Measurements from ENCODE around the gene PHYHIPL.

The PHYHIPL gene

GRCh38 chr10:59265141-59265540 lies 88.7 kb downstream of the PHYHIPL start:
- DNase-seq = no peak

- DNase-seq = peak; percentile 45
These were observed 89.9 kb downstream of the PHYHIPL start for GRCh38 chr10:59266321-59266720.

GRCh38 chr10:59268460-59268859 lies 92.0 kb downstream of the PHYHIPL start:
- no peak for DNase-seq

- DNase-seq = no peak
These were observed 93.2 kb downstream of the PHYHIPL start for GRCh38 chr10:59269651-59270050.

GRCh38 chr10:59270492-59270891 lies 94.0 kb downstream of the PHYHIPL start:
- no peak for DNase-seq

GRCh38 chr10:59271160-59271559 lies 94.7 kb downstream of the PHYHIPL start:
- no peak for DNase-seq

GRCh38 chr10:59272061-59272460 lies 95.6 kb downstream of the PHYHIPL start:
- DNase-seq = no peak

- no peak for DNase-seq
These were observed 97.0 kb downstream of the PHYHIPL start for GRCh38 chr10:59273445-59273844.

- DNase-seq = no peak
These were observed 99.7 kb downstream of the PHYHIPL start for GRCh38 chr10:59276133-59276532.

- DNase-seq = no peak
These were observed 100.5 kb downstream of the PHYHIPL start for GRCh38 chr10:59276919-59277318.

GRCh38 chr10:59279476-59279875 lies 103.0 kb downstream of the PHYHIPL start:
- DNase-seq = no peak

GRCh38 chr10:59279991-59280505 lies 103.6 kb downstream of the PHYHIPL start:
- DNase-seq = no peak

GRCh38 chr10:59281861-59282260 lies 105.4 kb downstream of the PHYHIPL start:
- no peak for DNase-seq

- no peak for DNase-seq
These were observed 107.1 kb downstream of the PHYHIPL start for GRCh38 chr10:59283456-59284091.

GRCh38 chr10:59284118-59284975 lies 107.9 kb downstream of the PHYHIPL start:
- no peak for DNase-seq

GRCh38 chr10:59285073-59285472 lies 108.6 kb downstream of the PHYHIPL start:
- DNase-seq = no peak

- no peak for DNase-seq
These were observed 109.4 kb downstream of the PHYHIPL start for GRCh38 chr10:59285848-59286247.

- no peak for DNase-seq
These were observed 111.3 kb downstream of the PHYHIPL start for GRCh38 chr10:59287587-59288255.

GRCh38 chr10:59289853-59290252 lies 113.4 kb downstream of the PHYHIPL start:
- no peak for DNase-seq

GRCh38 chr10:59290448-59290847 lies 114.0 kb downstream of the PHYHIPL start:
- DNase-seq = no peak
